ENCODE measurements around the gene ZNF750. TPM values are rescaled to one million over a fixed set of nuclear protein-coding genes. Genes with fewer than 3 reads are reported as not detected.

The ZNF750 gene
- total and polyA plus RNA-seq, 2 experiments from 2014 or later: 0.13 to 0.17 TPM

GRCh38 chr17:82859431-82860403, 19.9 kb upstream of the ZNF750 start (continued):
- TF ChIP-seq REST (IDR thresholded peaks at IDR 0.05; ENCODE audit: unreplicated experiment): no peak
- no peak for TF ChIP-seq CREB1 (CRISPR knock-in tag; IDR thresholded peaks at IDR 0.05; ENCODE audit: low read depth)
- TF ChIP-seq ZNF462 (CRISPR knock-in tag; IDR thresholded peaks at IDR 0.05): no peak
- no peak for TF ChIP-seq ZNF114 (CRISPR knock-in tag; IDR thresholded peaks at IDR 0.05)
- TF ChIP-seq JUNB (IDR thresholded peaks at IDR 0.05; ENCODE audit: unreplicated experiment): no peak
- no peak for TF ChIP-seq EZH2 (IDR thresholded peaks at IDR 0.05; ENCODE audit: low read depth, unreplicated experiment)
- TF ChIP-seq POLR2AphosphoS5 (IDR thresholded peaks at IDR 0.05; ENCODE audit: low read depth): no peak

Data from GM23338 (cell line).